ENCODE data around the gene FAM153A. TPM values are rescaled to one million over a fixed set of nuclear protein-coding genes. Genes with fewer than 3 reads are reported as not detected.
"Not testable (repeated sequence)": the region's sequence is repeated elsewhere in the genome, so short reads cannot be mapped to it uniquely, and the experiment has no call there.

Gene FAM153A
- not detected in 2 replicates for total RNA-seq (2014; rRNA removed; shearing (Covaris generic))

DNA sequence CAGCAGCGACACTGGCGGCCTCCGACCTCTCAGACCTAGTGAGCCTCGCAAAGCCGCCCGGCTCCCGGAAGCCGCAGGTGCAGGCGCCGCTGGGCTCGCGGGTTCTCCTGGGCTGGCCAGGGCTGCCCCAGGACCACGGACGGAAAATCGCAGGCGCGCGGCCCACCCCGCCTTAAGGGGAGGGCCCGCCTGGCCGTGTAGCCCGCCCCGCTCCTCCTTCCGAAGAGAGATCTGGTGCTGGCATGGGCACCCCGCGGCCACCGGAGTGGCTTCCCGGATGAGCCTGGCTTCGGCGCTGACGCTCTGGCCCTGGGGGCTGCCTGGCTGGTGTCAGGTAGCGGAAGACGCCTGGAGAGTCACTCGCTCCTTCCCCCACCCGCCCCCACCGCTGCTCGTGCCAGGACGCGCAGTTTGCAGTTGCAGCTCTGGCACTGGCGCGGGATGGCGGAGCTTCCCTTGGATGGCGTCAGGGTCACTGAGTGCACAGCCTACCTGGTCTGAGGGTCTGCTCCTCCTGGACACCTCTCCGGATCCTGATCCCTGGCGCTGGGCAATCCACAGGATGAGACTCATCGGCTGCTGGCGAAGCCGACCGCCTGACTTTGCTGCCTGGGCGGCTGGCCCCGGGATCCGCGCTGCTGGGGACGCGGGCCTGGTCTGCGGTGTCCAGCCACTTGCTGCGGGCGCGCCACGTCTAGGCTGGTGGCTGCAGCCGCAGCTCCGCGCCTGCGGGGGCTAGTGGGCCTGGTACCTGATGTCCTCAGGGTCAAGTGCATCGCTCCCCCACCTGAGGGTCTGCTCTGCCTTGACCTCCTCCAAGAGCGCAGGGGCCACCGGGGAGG, at the start of gene FAM153A:
Gene FAM153A (minus strand): TSS at position 108 of the 842 bp plus-strand sequence.
- not testable (repeated sequence) for H3K27me3 ChIP-seq (ENCODE audit: control insufficient read depth, insufficient read depth, low read length); DNase-seq; H3K4me3 ChIP-seq (ENCODE audit: insufficient read depth, low read depth, low read length); H3K36me3 ChIP-seq (replicated peaks; ENCODE audit: control insufficient read depth, insufficient read depth, low read length)

DNA sequence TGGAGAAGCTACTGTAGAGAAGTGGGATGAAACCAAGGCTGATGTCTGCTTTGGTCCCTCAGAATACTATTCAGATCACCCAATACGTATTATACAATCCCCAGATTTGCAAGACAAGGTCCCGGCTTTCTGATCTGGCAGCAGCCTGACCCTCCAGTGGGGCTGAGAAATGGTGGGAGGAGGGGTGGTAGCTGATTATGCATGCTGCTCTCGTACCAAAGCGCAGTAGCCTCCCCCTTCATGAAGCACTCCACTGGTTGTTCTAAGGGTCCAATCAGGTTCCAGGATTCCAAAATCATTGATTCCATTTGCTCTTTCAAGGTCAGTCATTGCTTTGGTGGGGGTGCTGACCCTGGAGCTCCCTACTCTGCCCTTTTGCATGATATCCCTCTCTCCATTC, 49.6 kb upstream of the FAM153A start:
- not testable (repeated sequence) for H3K4me3 ChIP-seq (ENCODE audit: insufficient read depth, low read depth, low read length); H3K27me3 ChIP-seq (ENCODE audit: control insufficient read depth, insufficient read depth, low read length); DNase-seq; H3K36me3 ChIP-seq (replicated peaks; ENCODE audit: control insufficient read depth, insufficient read depth, low read length)

DNA sequence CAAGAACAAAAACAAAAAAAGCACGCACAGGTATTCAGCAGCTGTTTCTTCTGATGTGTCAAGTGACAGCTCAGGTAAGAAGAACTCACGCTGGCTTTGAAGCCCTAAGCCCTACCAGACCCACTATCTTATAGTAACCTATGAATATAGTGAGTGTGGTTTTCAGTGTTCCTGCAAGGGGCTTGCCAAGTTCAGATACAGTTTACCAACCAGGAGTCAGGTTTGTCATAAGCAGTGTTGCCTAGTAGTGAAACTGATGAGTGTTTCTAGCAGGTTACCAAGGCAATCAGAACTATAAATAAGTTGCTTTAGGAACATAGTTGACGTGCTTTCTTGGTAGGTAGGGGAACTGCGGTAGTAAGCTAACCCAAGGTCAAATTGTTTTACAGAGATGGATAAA, 43.4 kb upstream of the FAM153A start:
- H3K4me3 ChIP-seq (ENCODE audit: insufficient read depth, low read depth, low read length); H3K36me3 ChIP-seq (replicated peaks; ENCODE audit: control insufficient read depth, insufficient read depth, low read length); DNase-seq; H3K27me3 ChIP-seq (ENCODE audit: control insufficient read depth, insufficient read depth, low read length): not testable (repeated sequence)

DNA sequence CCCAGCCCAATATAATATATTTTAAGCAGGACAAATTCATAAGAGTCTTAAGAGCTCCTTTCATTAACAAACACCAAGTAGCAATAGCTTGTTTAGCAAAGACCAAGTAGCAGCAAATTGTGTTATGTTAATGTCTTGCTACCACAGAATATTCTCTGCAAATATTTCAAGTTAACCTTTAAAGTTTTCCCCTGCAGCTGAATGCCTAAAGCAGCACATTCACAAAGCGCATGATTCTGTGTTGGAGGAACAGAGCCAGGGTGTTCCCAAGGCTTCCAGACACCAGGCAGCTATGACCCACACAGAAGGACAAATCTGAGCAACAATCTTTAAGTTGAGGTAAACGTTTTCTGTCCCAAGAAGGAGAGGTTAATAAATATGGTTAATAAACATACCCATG, 42.1 kb upstream of the FAM153A start:
- not testable (repeated sequence) for H3K36me3 ChIP-seq (replicated peaks; ENCODE audit: control insufficient read depth, insufficient read depth, low read length); DNase-seq; H3K4me3 ChIP-seq (ENCODE audit: insufficient read depth, low read depth, low read length); H3K27me3 ChIP-seq (ENCODE audit: control insufficient read depth, insufficient read depth, low read length)

DNA sequence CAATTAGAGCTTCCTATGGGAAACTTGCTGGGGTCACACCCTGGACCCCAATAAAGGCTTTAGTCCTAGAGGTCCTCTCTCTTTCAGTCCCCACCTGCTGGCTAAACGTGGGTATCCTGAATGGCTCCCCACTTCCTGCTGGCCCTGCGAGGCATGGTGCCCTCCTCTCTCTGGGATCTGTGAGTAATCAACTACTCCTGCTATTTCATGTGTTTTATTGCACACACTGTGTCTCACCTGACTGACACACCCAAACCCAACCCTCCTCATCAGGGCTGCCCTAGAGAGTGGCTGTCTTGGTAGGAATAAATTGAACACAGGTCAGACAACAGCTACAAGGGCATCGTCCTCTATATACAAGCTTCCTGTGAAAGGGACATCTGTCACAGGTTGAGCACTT, 39.8 kb upstream of the FAM153A start:
- not testable (repeated sequence) for DNase-seq; H3K27me3 ChIP-seq (ENCODE audit: control insufficient read depth, insufficient read depth, low read length); H3K36me3 ChIP-seq (replicated peaks; ENCODE audit: control insufficient read depth, insufficient read depth, low read length); H3K4me3 ChIP-seq (ENCODE audit: insufficient read depth, low read depth, low read length)

DNA sequence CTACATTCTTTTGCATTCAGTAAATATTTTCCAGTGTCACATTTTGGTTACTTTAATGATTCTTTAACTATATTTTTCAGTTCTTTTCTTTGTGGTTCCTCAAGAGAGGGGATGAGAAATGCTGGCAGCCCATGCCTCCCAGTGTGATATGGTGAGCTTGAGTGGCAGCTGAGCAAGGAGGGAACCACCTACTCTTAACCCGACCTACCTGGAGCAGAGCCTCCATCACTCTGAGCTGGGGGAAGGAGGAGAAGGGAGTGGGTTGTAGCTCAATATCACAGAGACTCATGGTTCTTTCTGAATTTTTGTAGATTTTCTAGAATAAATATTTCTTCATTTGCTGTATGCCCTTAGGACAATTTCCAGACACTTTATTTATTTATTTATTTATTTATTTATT, 37.0 kb upstream of the FAM153A start:
- DNase-seq; H3K4me3 ChIP-seq (ENCODE audit: insufficient read depth, low read depth, low read length); H3K27me3 ChIP-seq (ENCODE audit: control insufficient read depth, insufficient read depth, low read length); H3K36me3 ChIP-seq (replicated peaks; ENCODE audit: control insufficient read depth, insufficient read depth, low read length): not testable (repeated sequence)

DNA sequence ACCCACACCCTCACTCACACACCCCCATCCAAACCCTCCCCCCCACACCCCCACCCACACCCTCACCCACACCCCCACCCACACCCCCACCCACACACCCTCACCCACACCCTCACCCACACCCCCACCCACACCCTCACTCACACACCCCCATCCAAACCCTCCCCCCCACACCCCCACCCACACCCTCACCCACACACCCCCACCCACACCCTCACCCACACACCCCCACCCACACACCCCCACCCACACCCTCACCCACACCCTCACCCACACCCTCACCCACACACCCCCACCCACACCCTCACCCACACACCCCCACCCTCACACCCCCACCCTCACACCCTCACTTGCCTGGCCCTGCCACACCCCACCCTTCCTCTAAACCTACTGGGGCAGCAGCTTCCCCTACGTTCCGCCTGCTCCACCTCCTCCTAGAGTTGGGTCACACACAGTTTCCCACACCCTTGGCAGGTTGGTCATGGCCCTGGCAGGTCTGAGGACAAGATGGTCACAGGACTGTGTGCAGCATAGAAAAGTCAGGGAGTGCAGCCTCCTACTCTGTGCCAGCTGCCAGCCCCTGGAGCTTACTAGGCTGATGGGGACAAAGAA, 30.2 kb upstream of the FAM153A start:
- DNase-seq; H3K27me3 ChIP-seq (ENCODE audit: control insufficient read depth, insufficient read depth, low read length); H3K36me3 ChIP-seq (replicated peaks; ENCODE audit: control insufficient read depth, insufficient read depth, low read length); H3K4me3 ChIP-seq (ENCODE audit: insufficient read depth, low read depth, low read length): not testable (repeated sequence)

DNA sequence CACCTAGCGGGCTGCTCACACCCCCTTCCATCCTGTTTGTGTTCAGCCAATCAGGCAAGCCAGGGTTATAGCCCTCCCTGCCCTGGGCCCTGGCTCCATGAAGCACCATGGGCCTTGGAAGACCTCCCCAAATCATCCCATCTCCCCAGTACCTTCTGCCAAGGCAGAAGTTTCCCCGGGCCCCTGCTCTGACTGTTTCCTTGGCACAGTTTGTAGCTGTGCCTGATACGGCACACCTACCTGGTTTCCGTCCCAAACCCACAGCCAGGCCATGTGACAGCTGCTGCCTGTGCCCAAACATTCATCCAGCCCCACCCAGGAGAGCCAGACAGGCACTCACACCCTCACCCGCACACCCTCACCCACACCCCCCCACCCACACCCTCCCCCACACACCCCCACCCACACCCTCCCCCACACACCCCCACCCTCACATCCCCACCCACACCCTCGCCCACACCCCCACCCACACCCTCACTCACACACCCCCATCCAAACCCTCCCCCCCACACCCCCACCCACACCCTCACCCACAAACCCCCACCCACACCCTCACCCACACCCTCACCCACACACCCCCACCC, 29.6 kb upstream of the FAM153A start:
- H3K36me3 ChIP-seq (replicated peaks; ENCODE audit: control insufficient read depth, insufficient read depth, low read length); H3K4me3 ChIP-seq (ENCODE audit: insufficient read depth, low read depth, low read length); H3K27me3 ChIP-seq (ENCODE audit: control insufficient read depth, insufficient read depth, low read length); DNase-seq: not testable (repeated sequence)

DNA sequence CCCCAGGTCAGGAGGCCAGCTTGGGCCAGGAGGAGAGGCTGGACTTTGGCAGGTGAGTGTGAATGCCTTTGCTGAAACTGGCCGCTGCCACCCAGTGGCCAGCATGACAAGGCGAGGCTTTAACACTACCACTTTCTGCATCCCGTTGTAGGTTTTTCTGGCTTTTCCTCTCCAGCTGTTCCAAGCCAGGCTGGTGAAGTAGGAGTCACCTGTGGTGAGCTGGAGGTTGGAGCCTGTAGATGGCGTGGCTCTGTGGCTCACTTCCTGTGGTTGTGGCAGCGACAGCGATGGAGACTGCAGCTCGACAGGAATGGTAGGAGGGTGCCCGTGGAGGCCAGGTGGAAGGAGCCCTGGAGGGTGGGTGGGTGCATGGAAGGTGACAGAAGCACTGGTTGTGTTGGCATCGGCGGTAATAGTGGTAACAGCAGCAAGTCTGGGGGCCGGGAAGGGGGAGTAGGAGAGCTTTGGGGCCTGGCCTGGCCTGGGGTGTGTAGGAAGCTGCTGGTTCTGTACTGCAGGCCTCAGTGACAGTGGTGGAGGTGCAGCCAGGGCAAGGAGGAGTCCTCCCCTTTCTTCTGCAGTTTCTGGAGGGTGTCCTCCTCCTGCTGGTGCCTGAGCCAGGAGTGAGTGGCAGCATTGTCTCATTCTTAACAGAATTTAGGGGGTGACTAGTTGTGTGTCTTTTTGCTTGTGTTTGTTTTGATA, 26.7 kb upstream of the FAM153A start:
- H3K36me3 ChIP-seq (replicated peaks; ENCODE audit: control insufficient read depth, insufficient read depth, low read length); H3K4me3 ChIP-seq (ENCODE audit: insufficient read depth, low read depth, low read length); H3K27me3 ChIP-seq (ENCODE audit: control insufficient read depth, insufficient read depth, low read length); DNase-seq: not testable (repeated sequence)

DNA sequence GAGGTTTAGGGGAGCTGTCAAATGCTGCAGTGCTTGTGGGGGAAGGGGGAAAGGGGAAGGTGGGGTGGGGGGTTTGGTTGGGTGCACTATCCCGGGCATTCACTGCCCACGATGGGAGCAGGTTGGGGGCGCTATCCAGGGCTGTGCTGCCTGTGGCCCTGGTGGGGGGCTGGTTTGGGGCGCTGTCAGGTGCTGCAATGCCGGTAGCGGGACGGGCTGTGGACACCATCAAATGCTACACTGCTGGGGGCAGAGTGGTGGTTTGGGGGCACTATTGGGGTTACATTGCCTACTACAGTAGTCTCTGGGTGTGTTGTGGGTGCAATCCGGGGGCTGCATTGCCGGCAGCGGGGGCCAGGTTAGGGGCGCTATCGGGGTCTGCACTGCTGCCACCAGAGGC, 25.7 kb upstream of the FAM153A start:
- DNase-seq; H3K4me3 ChIP-seq (ENCODE audit: insufficient read depth, low read depth, low read length); H3K36me3 ChIP-seq (replicated peaks; ENCODE audit: control insufficient read depth, insufficient read depth, low read length); H3K27me3 ChIP-seq (ENCODE audit: control insufficient read depth, insufficient read depth, low read length): not testable (repeated sequence)

DNA sequence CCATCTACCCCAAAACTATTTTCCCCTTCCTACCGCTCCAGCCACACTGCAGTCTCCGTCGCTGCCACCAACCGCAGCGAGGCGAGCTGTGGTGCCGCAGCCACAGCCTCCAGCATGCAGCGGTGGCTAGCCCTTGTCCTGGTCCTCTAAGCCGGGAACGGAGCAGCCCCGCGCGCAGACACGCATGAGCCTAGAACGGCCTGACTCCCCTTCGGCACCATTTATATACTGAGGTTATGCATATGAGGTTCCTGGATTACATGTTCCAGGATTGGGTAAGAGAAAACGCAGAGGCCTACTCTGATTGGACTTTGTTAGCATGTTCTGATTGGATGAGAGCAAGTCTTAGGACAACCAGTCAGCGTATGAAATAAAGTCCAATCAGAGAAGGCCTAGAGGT, 24.6 kb upstream of the FAM153A start:
- H3K36me3 ChIP-seq (replicated peaks; ENCODE audit: control insufficient read depth, insufficient read depth, low read length); H3K27me3 ChIP-seq (ENCODE audit: control insufficient read depth, insufficient read depth, low read length); H3K4me3 ChIP-seq (ENCODE audit: insufficient read depth, low read depth, low read length); DNase-seq: not testable (repeated sequence)

DNA sequence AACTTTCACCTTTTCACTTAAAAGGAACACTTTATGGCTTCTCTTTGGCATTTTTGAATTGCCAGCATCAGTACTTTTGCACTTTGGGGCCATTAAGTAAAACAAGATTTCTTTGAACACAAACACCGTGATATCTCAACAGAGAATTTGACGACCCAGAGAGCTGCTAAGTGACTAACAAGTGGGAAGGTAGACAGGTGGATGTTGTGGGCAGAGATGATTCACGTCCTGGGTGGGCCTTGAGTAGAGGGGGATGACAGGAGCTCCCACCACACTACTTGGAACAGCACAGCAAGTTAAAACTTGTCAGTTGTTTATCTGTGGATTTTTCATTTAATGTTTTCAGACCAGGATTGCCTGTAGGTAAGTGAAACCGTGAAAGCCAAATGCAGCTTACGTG, 18.7 kb upstream of the FAM153A start:
- DNase-seq; H3K4me3 ChIP-seq (ENCODE audit: insufficient read depth, low read depth, low read length); H3K27me3 ChIP-seq (ENCODE audit: control insufficient read depth, insufficient read depth, low read length); H3K36me3 ChIP-seq (replicated peaks; ENCODE audit: control insufficient read depth, insufficient read depth, low read length): not testable (repeated sequence)

DNA sequence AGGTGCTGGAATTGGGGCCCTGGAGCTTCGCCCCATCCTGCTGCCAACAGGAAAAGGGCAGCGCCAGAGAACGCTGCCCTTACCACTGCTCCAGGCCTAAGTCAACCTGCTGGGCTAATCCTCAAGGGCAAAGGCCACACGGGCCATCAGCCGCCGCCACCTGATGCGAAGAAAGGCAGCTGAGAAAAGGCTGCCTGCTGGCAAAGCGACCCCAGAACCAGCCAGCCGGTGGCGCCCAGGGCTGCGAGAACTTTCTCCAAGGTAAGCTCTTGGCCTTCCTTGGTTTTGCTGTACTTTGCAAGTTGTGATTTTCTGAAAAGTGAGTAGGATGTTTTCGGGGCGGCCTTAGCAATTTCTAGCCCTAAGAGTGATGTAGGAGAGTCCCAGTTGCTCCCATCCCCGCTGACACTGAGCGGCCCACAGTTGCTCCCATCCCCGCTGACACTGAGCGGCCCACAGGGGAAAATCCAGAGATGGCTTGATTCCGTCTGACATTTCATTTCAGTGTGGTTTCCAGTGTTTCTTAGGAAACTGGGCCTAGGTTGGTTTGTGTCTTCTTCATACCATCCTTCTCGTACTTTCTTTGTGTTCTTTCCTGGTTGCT, 15.6 kb upstream of the FAM153A start:
- H3K4me3 ChIP-seq (ENCODE audit: insufficient read depth, low read depth, low read length); DNase-seq; H3K36me3 ChIP-seq (replicated peaks; ENCODE audit: control insufficient read depth, insufficient read depth, low read length); H3K27me3 ChIP-seq (ENCODE audit: control insufficient read depth, insufficient read depth, low read length): not testable (repeated sequence)

DNA sequence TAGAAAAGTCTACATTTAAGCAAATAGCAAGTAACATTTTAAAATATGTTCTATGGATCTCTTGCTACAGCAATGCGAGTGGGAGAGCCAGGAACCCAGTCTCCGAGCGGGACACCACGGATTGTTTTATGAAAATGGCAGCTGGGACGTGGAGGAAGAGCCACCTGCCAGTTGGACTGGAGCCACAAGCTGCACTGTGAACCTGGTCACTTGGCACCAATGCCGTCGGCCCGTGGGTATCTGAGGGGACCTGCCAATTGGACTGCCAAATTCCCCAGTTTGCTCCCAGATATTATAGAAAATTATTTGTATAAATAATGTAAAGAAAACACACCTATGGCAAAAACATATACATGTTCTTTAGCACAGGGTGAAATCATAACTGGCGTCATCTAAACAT, 10.6 kb upstream of the FAM153A start:
- not testable (repeated sequence) for H3K4me3 ChIP-seq (ENCODE audit: insufficient read depth, low read depth, low read length); H3K36me3 ChIP-seq (replicated peaks; ENCODE audit: control insufficient read depth, insufficient read depth, low read length); H3K27me3 ChIP-seq (ENCODE audit: control insufficient read depth, insufficient read depth, low read length); DNase-seq

Measured in H7 (cell line).